SJSA1 (cell line): ENCODE data around the gene SLC7A14. TPM values are rescaled to one million over a fixed set of nuclear protein-coding genes. Genes with fewer than 3 reads are reported as not detected.
"Not testable (repeated sequence)": the region's sequence is repeated elsewhere in the genome, so short reads cannot be mapped to it uniquely, and the experiment has no call there.

ENCODE experiments used
- DNase-seq, 2 experiments: peaks; one replicate each; pipeline ENCODE4 v3.0.0-alpha.2; 2015 to 2020; ENCODE audit warnings: low spot score in 2 of 2, low read depth in 1 of 2
- H3K27ac ChIP-seq: fragments of 250-450 bp; sonication (Bioruptor Pico); 2 replicates; pipeline ENCODE4 v1.5.1; 2020; ENCODE audit warnings: mild to moderate bottlenecking, moderate library complexity
- H3K27me3 ChIP-seq: fragments of 250-450 bp; sonication (Bioruptor Pico); replicated peaks from 2 replicates; pipeline ENCODE4 v1.5.1; 2020; ENCODE audit warnings: mild to moderate bottlenecking, moderate library complexity
- H3K36me3 ChIP-seq: fragments of 250-450 bp; sonication (Bioruptor Pico); 2 replicates; pipeline ENCODE4 v1.5.1; 2020; ENCODE audit warnings: mild to moderate bottlenecking
- H3K4me1 ChIP-seq: fragments of 250-450 bp; sonication (Bioruptor Pico); replicated peaks from 2 replicates; pipeline ENCODE4 v1.6.1; 2021; ENCODE audit warnings: mild to moderate bottlenecking
- H3K4me3 ChIP-seq: fragments of 250-450 bp; sonication (Bioruptor Pico); 2 replicates; pipeline ENCODE4 v1.5.1; 2020; ENCODE audit warnings: mild to moderate bottlenecking
- H3K9me3 ChIP-seq: fragments of 250-450 bp; sonication (Bioruptor Pico); replicated peaks from 2 replicates; pipeline ENCODE4 v1.5.1; 2020; ENCODE audit warnings: mild to moderate bottlenecking
- total RNA-seq: library from RNA; depleted of rRNA; stranded (reverse); fragments of >200 nt; shearing (Covaris generic); gene quantifications from 2 replicates; pipeline ENCODE4 v1.2.3, GENCODE V29; 2014

The SLC7A14 gene
- total RNA-seq, 1 experiment from 2014 or later = not detected

- H3K4me3 ChIP-seq = no peak overlapping the region
- H3K9me3 ChIP-seq = no peaks in the 10 kb centered on the region
- H3K27ac ChIP-seq = peak overlapping the region; percentile 59
- no peaks in the 10 kb centered on the region for H3K36me3 ChIP-seq
- H3K4me1 ChIP-seq = peaks cover 15% of the 10 kb centered on the region
- DNase-seq = peak in 1 of 2 experiments; percentile 58
- H3K27me3 ChIP-seq = no peaks in the 10 kb centered on the region
Measured at GRCh38 chr3:170572665-170573253, 13.1 kb downstream of the SLC7A14 start.

DNA sequence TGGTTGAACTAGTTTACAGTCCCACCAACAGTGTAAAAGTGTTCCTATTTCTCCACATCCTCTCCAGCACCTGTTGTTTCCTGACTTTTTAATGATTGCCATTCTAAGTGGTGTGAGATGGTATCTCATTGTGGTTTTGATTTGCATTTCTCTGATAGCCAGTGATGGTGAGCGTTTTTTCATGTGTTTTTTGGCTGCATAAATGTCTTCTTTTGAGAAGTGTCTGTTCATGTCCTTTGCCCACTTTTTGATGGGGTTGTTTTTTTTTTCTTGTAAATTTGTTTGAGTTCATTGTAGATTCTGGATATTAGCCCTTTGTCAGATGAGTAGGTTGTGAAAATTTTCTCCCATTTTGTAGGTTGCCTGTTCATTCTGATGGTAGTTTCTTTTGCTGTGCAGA lies 18.3 kb downstream of the SLC7A14 start:
- H3K27me3 ChIP-seq, H3K4me3 ChIP-seq, H3K36me3 ChIP-seq, H3K27ac ChIP-seq, H3K9me3 ChIP-seq, DNase-seq: not testable (repeated sequence)
- H3K4me1 ChIP-seq = peaks cover 15% of the 10 kb centered on the region

DNA sequence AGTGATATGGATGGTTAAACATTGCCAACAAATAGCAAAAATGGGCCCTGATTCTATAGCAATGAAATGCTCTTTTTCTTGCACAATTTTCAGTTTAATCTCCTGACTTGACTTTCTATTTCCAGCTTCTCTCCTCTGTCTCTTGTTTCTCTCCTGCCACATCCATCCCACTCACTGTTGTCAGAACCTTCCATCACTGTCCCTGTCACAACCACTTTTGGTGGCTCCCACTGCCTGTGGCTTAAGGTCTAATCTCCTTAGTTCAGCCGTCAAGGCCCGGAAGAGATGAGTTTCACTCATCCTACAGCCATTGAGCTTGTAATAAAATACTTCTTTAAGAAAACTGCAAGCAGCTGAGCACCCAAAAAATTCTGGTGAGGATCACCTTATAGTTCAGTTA lies 19.5 kb downstream of the SLC7A14 start:
- Histone ChIP-seq H3K9me3 (no peaks in the 10 kb centered on the region), H3K27me3 (no peaks in the 10 kb centered on the region), H3K4me1 (peaks cover 9% of the 10 kb centered on the region), H3K4me3 (no peak overlapping the region), H3K27ac (no peak overlapping the region), H3K36me3 (no peaks in the 10 kb centered on the region)
- DNase-seq = no peak

- no peaks in the 10 kb centered on the region for H3K27me3 ChIP-seq
- H3K9me3 ChIP-seq = no peaks in the 10 kb centered on the region
- no peak overlapping the region for H3K4me3 ChIP-seq
- H3K36me3 ChIP-seq = no peaks in the 10 kb centered on the region
- DNase-seq = no peak
- no peak overlapping the region for H3K27ac ChIP-seq
- H3K4me1 ChIP-seq = peaks cover 9% of the 10 kb centered on the region
Measured at GRCh38 chr3:170565495-170565894, 20.4 kb downstream of the SLC7A14 start.

DNA sequence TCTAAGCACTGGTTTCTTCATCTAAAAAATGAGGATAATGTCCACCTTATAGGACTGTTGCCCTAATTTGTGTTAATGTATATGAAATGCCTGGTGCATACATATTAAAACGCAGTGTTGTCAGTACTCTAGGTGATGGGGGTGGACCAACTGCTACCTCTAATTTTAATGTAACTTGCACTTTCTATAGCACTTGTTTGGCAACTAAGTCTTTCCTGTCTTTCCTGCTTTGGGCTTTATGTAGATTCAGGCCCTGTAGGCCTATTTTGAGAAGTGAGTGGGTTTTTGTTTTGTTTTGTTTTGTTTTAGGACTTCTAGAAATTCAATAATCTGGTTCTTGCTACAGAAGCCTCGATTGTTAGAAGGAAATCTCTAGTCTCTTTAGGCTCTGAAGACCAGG lies 21.2 kb downstream of the SLC7A14 start:
- H3K4me1 ChIP-seq = peaks cover 9% of the 10 kb centered on the region
- H3K36me3 ChIP-seq = no peaks in the 10 kb centered on the region
- H3K4me3 ChIP-seq = no peak overlapping the region
- no peaks in the 10 kb centered on the region for H3K9me3 ChIP-seq
- no peak overlapping the region for H3K27ac ChIP-seq
- DNase-seq = no peak
- no peaks in the 10 kb centered on the region for H3K27me3 ChIP-seq

- H3K27ac ChIP-seq = 0 out of 2 replicates have a peak overlapping the region, but pooled peaks have one; percentile 10
- no peaks in the 10 kb centered on the region for H3K27me3 ChIP-seq
- peaks cover 9% of the 10 kb centered on the region for H3K4me1 ChIP-seq
- no peaks in the 10 kb centered on the region for H3K36me3 ChIP-seq
- H3K9me3 ChIP-seq = no peaks in the 10 kb centered on the region
- H3K4me3 ChIP-seq = no peak overlapping the region
- DNase-seq = peak in 1 of 2 experiments; percentile 26
Measured at GRCh38 chr3:170563712-170564423, 22.0 kb downstream of the SLC7A14 start.

GRCh38 chr3:170562080-170562479 lies 23.8 kb downstream of the SLC7A14 start:
- H3K4me1 ChIP-seq = peaks cover 9% of the 10 kb centered on the region
- no peaks in the 10 kb centered on the region for H3K9me3 ChIP-seq
- DNase-seq = no peak
- H3K27me3 ChIP-seq = no peaks in the 10 kb centered on the region
- no peak overlapping the region for H3K4me3 ChIP-seq
- no peaks in the 10 kb centered on the region for H3K36me3 ChIP-seq
- H3K27ac ChIP-seq = no peak overlapping the region

GRCh38 chr3:170560717-170561382 lies 25.0 kb downstream of the SLC7A14 start:
- no peak overlapping the region for H3K27ac ChIP-seq
- peaks cover 9% of the 10 kb centered on the region for H3K4me1 ChIP-seq
- no peaks in the 10 kb centered on the region for H3K9me3 ChIP-seq
- no peak overlapping the region for H3K4me3 ChIP-seq
- H3K36me3 ChIP-seq = no peaks in the 10 kb centered on the region
- H3K27me3 ChIP-seq = no peaks in the 10 kb centered on the region
- no peak for DNase-seq

DNA sequence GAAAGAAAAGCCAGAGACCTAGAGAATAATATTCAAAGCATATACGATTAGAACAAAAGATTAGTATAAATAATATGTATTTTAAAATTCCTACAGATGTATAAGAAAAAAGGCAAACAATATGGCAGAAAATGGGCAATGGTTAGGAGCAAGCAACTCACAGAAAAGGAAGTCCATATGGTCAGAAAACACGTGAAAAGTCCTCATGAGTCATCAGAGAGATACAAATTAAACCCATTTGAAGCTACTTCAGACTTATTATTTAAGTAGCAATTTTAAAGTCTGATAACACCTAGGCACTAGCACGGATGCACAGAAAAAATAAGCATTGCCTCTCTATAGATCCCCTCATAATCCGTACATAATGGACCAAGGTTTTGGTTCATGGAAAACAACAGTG lies 25.6 kb downstream of the SLC7A14 start:
- no peak for DNase-seq
- Histone ChIP-seq H3K36me3 (no peaks in the 10 kb centered on the region), H3K27me3 (no peaks in the 10 kb centered on the region), H3K4me3 (no peak overlapping the region), H3K27ac (no peak overlapping the region), H3K9me3 (no peaks in the 10 kb centered on the region), H3K4me1 (peaks cover 9% of the 10 kb centered on the region)

- no peaks in the 10 kb centered on the region for H3K4me1 ChIP-seq
- no peaks in the 10 kb centered on the region for H3K27me3 ChIP-seq
- no peak overlapping the region for H3K27ac ChIP-seq
- H3K9me3 ChIP-seq = no peaks in the 10 kb centered on the region
- DNase-seq = no peak
- H3K4me3 ChIP-seq = no peak overlapping the region
- H3K36me3 ChIP-seq = no peaks in the 10 kb centered on the region
Measured at GRCh38 chr3:170558427-170558826, 27.4 kb downstream of the SLC7A14 start.

DNA sequence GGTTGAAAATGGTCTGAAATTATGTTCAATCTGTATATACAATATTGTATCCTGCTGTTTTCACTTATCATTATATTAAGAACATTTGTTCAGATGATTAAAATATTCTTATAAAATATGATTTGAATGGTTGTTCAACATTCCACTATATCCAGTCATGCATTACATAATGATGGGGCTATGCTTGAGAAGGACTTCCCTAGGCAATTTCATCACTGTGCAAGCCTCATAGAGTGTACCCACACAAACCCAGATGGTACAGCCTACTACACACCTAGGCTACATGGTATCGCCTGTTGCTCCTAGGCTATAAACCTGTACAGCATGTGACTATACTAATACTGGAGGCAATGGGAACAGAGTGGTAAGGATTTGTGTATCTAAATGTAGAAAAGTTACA lies 30.5 kb downstream of the SLC7A14 start:
- Histone ChIP-seq H3K27me3 (no peaks in the 10 kb centered on the region), H3K36me3 (no peaks in the 10 kb centered on the region), H3K9me3 (no peaks in the 10 kb centered on the region), H3K4me3 (no peak overlapping the region), H3K27ac (no peak overlapping the region), H3K4me1 (no peaks in the 10 kb centered on the region)
- no peak for DNase-seq

DNA sequence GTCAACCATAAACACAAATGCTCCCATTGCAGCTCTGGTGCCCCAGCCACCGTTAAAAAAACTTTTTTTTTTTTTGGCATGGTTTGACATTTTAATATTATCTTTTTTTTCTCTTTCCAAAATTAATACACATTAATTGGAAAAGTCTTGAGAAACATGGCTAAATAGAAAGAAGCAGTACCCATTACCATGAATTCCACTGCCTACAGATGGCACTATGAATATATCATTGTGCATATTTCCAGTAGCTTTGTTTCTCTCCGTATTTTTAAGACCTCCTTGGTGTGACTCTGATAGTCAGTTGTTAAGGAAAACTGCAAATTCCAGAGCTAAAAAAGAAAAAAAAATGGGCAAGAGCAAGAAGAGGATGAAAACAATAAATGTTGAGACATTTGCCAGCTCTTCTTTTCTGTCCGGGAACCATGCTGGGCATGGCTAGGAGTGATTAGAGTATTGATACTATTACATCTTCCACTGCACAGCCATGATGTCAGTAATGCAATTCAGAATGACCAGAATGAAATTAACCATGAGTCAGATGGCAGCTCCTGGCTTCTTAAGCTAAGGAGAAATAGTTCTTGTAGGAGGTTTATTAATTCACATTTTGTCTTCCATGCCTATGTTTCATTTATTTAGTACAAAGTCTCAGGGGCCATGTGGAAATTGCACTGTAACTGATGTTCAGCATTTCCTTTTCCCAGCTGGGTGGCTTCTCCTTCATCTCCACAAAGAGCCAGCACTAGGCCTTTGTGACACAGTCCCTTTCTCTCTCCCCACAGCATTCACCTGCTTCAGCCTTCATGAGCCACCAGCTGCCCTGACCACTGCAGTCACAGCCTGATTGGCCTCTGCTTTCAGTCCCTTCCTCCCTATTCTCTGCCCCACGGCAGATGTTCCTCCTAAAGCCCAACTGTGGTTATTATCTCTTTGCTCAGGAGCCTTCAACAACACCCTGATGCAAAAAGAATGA lies 31.8 kb downstream of the SLC7A14 start:
- Histone ChIP-seq H3K27ac (no peak overlapping the region), H3K4me1 (no peaks in the 10 kb centered on the region)
- peak in 1 of 2 experiments; percentile 9 for DNase-seq

DNA sequence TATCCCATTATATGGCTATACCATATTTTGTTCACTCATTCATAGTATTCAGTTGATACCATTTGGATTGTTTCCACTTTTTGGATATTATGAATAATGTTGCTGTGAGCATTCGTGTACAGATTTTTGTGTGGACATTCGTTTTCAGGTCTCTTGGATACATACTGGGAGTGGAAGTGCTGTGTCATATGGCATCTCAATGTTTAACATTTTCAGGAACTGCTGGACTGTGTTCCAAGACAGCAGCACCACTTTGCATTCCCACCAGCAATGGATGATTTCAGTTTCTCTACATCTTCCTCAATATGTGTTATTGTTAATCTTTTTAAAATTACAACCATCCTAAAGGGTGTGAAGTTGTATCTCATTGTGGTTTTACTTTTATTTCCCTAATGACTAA lies 34.6 kb downstream of the SLC7A14 start:
- H3K27me3 ChIP-seq = no peaks in the 10 kb centered on the region
- DNase-seq = no peak
- H3K27ac ChIP-seq = no peak overlapping the region
- H3K4me1 ChIP-seq = no peaks in the 10 kb centered on the region
- no peaks in the 10 kb centered on the region for H3K9me3 ChIP-seq
- no peaks in the 10 kb centered on the region for H3K36me3 ChIP-seq
- H3K4me3 ChIP-seq = no peak overlapping the region

More for the DNA sequence above, 31.8 kb downstream of the SLC7A14 start:
- no peaks in the 10 kb centered on the region for H3K36me3 ChIP-seq
- H3K4me3 ChIP-seq = no peak overlapping the region
- H3K27me3 ChIP-seq = no peaks in the 10 kb centered on the region
- H3K9me3 ChIP-seq = no peaks in the 10 kb centered on the region
